ENCODE data around the gene CALML6.

GRCh38 chr1:1889847-1890505, 25.1 kb upstream of the CALML6 start:
- TF ChIP-seq EZH2 (IDR thresholded peaks at IDR 0.05; ENCODE audit: borderline replicate concordance, low read length), result no peak
- TF ChIP-seq, protein P1, sequence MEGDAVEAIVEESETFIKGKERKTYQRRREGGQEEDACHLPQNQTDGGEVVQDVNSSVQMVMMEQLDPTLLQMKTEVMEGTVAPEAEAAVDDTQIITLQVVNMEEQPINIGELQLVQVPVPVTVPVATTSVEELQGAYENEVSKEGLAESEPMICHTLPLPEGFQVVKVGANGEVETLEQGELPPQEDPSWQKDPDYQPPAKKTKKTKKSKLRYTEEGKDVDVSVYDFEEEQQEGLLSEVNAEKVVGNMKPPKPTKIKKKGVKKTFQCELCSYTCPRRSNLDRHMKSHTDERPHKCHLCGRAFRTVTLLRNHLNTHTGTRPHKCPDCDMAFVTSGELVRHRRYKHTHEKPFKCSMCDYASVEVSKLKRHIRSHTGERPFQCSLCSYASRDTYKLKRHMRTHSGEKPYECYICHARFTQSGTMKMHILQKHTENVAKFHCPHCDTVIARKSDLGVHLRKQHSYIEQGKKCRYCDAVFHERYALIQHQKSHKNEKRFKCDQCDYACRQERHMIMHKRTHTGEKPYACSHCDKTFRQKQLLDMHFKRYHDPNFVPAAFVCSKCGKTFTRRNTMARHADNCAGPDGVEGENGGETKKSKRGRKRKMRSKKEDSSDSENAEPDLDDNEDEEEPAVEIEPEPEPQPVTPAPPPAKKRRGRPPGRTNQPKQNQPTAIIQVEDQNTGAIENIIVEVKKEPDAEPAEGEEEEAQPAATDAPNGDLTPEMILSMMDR (IDR thresholded peaks at IDR 0.05; ENCODE audit: low read length), result no peak

Data from OCI-LY1 (cell line).